IPS-11a (cell line): ENCODE measurements around the gene ATXN10.

Experiments used
- H3K4me3 ChIP-seq: one replicate; pipeline ENCODE4 v1.5.1; 2013; ENCODE audit warnings: low read depth, low read length, control low read depth

The ATXN10 gene

GRCh38 chr22:45871721-45872120, 200.1 kb downstream of the ATXN10 start:
- no peak overlapping the region for H3K4me3 ChIP-seq

GRCh38 chr22:45872659-45873263, 201.1 kb downstream of the ATXN10 start:
- H3K4me3 ChIP-seq = no peak overlapping the region

- no peak overlapping the region for H3K4me3 ChIP-seq
Measured at GRCh38 chr22:45876136-45877035, 204.8 kb downstream of the ATXN10 start.

GRCh38 chr22:45877036-45877380, 205.4 kb downstream of the ATXN10 start:
- H3K4me3 ChIP-seq = no peak overlapping the region

DNA sequence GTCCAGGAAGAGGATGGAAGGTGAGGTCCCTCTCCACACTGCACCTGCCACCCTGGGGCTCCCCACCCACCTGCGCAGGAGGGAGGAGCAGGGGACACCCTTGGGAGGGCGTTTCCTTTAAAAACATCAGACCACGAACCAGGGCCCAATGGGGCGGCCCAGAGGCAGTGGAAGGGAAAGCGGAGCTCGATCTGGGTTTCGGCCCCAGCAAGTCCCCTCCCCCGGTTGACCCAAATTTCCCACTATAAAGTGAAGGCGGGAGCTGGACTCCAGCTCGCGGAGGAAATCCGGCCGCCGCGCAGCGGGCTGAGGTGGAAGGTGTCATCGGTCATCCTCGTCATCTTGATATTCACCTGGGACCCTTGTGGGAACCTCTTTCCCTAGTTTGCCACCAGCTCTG, 206.0 kb downstream of the ATXN10 start:
- H3K4me3 ChIP-seq = no peak overlapping the region

- H3K4me3 ChIP-seq = no peak overlapping the region
Measured at GRCh38 chr22:45878051-45878781, 206.6 kb downstream of the ATXN10 start.

DNA sequence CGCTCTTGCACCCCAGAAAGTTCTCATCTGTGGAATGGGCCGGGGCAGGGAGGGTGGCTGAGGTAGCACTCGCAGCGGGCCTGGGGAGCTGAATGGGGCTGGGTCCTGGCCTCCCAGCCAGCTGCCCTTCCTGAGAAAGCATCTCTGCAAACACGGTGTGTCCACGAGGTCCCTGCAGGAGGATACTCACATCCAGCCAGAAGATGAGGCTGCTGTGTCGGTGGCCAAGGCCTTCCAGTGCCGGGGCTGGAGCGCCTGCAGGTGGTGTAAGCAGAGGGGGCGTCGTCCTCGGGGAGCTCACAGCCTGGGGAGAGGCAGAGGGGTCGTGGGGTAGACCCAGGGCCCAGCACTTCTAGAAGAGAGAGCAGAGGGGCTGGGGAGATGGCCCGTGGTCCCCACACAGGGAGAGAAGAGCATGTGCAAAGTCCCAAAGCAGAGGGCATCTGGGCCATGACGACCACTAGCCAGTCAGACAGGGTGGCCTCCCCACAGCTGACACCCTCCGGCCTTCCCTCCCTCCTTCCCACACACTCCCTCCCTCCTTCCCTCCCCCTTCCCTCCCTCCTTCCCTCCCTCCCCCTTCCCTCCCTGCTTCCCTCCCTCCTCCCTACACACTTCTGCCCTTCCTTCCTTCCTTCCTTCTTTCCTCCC, 207.4 kb downstream of the ATXN10 start:
- H3K4me3 ChIP-seq = no peak overlapping the region

GRCh38 chr22:45879552-45879949, 207.9 kb downstream of the ATXN10 start:
- H3K4me3 ChIP-seq = no peak overlapping the region

GRCh38 chr22:45880091-45880715, 208.6 kb downstream of the ATXN10 start:
- H3K4me3 ChIP-seq = no peak overlapping the region

DNA sequence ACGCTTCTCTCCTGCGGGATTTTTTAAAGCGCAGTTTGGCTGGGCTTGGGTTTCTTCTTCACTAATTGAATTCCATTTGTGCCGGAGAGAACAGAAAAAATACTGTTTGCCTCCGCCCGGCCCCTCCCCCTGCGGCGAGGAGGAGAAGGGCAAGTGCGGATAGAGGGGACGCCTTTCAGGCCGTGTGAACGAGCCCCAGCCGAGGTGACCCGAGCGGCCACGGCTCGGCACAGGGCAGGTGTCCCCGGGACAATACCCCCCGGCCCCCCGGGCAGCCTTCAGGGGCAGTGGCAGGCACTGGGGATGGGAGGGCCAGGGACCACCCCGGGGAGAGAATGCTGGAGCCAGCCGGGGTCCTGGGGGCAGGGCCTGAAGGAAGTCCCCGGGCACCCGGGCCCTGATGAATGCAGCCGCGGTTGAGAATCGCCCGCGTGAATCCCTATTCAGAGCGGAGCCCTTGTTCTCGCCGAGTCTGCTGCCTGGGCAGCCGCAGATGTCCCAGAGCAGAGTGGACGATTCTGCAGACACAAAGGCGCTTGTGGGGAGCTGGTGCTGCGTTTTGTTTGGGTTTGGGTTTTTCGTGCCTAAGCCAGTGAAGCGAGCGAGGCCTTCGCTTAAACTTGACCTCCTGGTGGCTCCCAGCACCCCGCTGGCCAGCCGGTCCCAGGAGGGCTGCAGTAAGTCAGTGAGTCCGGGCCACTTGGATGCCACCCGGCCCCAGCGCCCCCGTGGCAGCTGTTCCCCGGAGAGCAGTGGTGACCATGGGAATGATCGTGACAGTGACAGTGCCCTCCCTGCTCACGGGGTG, 209.3 kb downstream of the ATXN10 start:
- no peak overlapping the region for H3K4me3 ChIP-seq

DNA sequence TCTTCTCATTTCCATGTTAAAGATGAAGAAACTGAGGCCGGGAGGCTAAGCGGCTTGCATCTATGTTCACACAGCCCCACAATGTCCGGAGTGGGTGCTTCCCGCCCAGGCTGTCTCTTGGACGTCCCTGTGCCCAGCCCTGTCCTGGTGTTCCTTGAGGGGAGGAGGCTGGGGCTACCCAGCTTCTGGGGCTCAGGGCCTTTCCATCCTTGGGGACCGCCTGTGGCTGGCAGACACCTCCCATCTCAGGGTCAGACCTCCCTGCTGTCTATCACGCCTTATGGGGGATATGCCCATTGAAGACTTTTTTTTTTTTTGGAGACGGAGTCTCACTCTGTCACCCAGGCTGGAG, 209.9 kb downstream of the ATXN10 start:
- no peak overlapping the region for H3K4me3 ChIP-seq

DNA sequence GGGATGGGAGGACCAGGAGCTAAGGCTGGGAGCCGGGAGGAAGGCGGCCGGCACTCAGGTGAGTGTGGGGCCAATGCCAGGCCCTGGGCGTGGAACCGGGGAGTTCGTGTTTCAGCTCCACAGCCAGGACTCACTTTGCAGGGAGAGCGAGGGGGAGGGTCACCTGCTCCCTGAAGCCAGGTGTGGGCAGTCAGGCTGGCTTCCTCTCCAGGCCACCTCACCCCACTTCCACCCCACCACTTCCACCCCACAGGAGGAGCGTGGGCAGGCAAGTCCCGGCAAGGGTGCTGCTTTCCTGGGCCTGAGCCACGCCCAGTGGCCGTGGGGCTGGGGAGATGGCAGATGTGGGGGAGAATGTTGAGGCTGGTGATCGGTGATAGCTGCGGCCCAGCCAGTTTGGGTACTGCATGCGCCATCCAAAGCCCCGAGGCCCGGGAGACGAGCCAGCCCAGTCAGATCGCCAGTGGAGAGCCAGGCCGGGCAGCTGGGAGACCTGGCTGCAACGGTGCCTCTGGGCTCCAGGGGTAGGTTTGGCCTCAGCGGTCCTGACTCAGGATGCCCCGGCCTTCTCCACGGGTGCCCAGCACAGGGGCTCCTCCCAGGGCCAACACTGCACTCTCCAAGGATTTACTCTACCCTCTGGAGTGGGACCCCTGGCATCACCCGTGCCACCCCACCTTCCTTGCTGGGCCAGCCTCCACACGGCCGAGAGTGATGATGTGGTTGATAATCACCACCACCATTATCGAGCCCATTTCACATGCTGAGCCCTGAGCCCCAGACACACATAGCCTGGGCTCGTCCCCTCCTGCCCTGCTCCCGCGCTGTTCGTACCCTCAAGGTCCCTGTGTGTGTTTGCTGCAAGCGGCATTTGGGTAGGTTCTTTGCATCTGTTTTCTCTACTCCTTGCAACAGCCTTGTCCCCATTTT, 211.5 kb downstream of the ATXN10 start:
- no peak overlapping the region for H3K4me3 ChIP-seq

- no peak overlapping the region for H3K4me3 ChIP-seq
Measured at GRCh38 chr22:45883811-45884170, 212.2 kb downstream of the ATXN10 start.

- H3K4me3 ChIP-seq = no peak overlapping the region
Measured at GRCh38 chr22:45884201-45885062, 212.8 kb downstream of the ATXN10 start.

DNA sequence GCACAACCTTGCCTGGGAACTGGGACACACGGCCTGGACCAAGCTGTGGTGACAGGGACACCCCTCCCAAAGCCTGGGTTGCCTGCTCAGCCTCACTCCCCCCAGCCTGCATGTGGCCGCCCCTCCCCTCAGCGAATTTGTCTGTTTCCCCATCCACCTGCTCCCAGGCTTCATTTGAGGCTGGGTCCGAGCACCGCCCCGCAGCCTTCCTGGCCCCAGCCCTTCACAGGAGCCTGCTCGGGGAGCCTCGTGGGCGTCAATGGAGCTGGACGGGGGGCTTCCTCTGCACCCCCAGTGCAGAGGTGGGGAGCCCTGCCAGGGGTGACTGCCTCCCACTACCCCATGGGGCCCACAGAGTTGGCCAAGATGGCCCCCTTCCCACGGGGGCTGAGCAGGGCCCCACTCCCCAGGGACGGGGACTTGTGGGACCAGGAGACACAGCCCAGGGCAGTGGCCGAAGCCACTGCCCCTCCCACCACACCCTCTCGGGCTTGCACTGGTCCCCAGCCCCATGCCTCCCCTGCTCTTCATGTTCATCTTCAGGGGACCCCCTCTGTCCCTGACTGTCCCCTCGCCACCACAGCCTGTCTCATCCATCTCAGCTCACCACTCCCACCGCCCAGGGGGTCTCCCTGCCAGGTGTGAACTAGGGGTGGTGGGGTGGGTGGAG, 213.7 kb downstream of the ATXN10 start:
- no peak overlapping the region for H3K4me3 ChIP-seq

DNA sequence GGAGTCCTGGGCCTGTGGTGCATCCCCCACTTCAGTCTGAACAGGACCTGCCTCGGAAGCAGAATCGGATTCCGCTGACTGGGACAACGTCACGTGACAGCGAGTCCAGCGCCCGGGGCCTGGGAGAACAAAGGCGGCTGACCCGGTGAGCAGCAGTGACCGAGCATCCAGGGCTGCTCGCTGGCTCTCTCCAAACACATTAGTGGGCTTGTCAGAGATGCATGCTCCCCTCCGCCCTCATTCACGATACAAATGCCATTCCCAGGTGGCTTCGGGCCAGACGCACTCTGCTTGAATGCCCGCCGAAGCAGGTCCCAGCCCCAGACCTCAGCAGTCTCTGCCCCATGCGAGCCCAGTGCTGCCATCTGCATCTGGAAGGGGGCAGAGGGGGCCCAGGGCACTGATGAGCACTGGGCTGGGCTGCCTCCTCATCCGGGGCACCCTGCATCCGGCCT, 214.3 kb downstream of the ATXN10 start:
- no peak overlapping the region for H3K4me3 ChIP-seq

DNA sequence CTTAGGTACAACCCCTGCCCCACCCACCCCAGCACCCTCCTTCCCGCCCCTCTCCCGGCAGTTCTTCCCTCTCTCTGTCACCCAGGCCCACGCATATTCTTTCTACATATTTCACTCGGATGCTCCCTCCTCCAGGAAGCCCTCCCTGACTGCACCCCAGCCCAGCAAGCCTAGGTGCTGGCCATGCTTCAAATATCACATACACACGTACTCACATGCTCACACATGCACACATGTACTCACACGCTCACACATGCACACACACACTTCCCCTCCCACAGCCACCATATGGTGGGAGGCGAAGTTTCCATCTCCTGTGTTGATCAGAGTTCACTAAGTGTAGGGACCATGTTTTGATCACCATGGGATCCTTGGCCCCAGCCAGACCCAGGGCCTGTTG, 214.9 kb downstream of the ATXN10 start:
- no peak overlapping the region for H3K4me3 ChIP-seq
